SIG-M5 (cell line): ENCODE measurements around the gene DYSF.

Experiments
- DNase-seq: peaks from one replicate; lab custom pipeline; 2025; lab: John Stamatoyannopoulos, UW

DYSF gene

GRCh38 chr2:71456617-71457016 is 3.3 kb downstream of the DYSF start:
- no peak for DNase-seq

GRCh38 chr2:71457123-71457915 is 4.0 kb downstream of the DYSF start:
- DNase-seq: no peak

- DNase-seq: no peak
Observed at GRCh38 chr2:71457923-71458322, 4.6 kb downstream of the DYSF start.

- DNase-seq: no peak
Observed at GRCh38 chr2:71458413-71459083, 5.2 kb downstream of the DYSF start.

GRCh38 chr2:71459084-71459431 is 5.7 kb downstream of the DYSF start:
- DNase-seq: no peak

GRCh38 chr2:71460056-71460455 is 6.7 kb downstream of the DYSF start:
- no peak for DNase-seq

- DNase-seq: no peak
Observed at GRCh38 chr2:71460595-71461303, 7.4 kb downstream of the DYSF start.

GRCh38 chr2:71461304-71461671 is 7.9 kb downstream of the DYSF start:
- DNase-seq: no peak

GRCh38 chr2:71462056-71462605 is 8.8 kb downstream of the DYSF start:
- DNase-seq: no peak

GRCh38 chr2:71462641-71463341 is 9.4 kb downstream of the DYSF start:
- no peak for DNase-seq

- DNase-seq: no peak
Observed at GRCh38 chr2:71463342-71463654, 9.9 kb downstream of the DYSF start.

GRCh38 chr2:71464389-71464788 is 11.0 kb downstream of the DYSF start:
- DNase-seq: no peak

GRCh38 chr2:71465356-71465755 is 12.0 kb downstream of the DYSF start:
- no peak for DNase-seq

- no peak for DNase-seq
Observed at GRCh38 chr2:71465961-71466300, 12.6 kb downstream of the DYSF start.

GRCh38 chr2:71466301-71467179 is 13.2 kb downstream of the DYSF start:
- no peak for DNase-seq

- no peak for DNase-seq
Observed at GRCh38 chr2:71467180-71467815, 13.9 kb downstream of the DYSF start.

GRCh38 chr2:71468279-71469015 is 15.1 kb downstream of the DYSF start:
- DNase-seq: no peak

GRCh38 chr2:71469403-71470398 is 16.3 kb downstream of the DYSF start:
- DNase-seq: no peak

GRCh38 chr2:71471276-71471675 is 17.9 kb downstream of the DYSF start:
- DNase-seq: no peak
